Measurements from ENCODE around the gene SMTNL2.
A peak's percentile ranks its signal among the peaks of the same experiment; 100 is the strongest.
"Not testable (repeated sequence)": the region's sequence is repeated elsewhere in the genome, so short reads cannot be mapped to it uniquely, and the experiment has no call there.

SMTNL2 gene

GRCh38 chr17:4560837-4561256 lies 23.5 kb upstream of the SMTNL2 start:
- no peak for DNase-seq

GRCh38 chr17:4562015-4562969 lies 22.0 kb upstream of the SMTNL2 start:
- DNase-seq, result no peak

GRCh38 chr17:4565209-4566141 lies 18.9 kb upstream of the SMTNL2 start:
- peak; percentile 80 for DNase-seq

GRCh38 chr17:4566785-4567184 lies 17.5 kb upstream of the SMTNL2 start:
- DNase-seq, result peak; percentile 60

GRCh38 chr17:4569591-4569990 lies 14.7 kb upstream of the SMTNL2 start:
- no peak for DNase-seq

GRCh38 chr17:4572131-4572530 lies 12.2 kb upstream of the SMTNL2 start:
- DNase-seq, result no peak

- DNase-seq, result no peak
These were observed 11.2 kb upstream of the SMTNL2 start for GRCh38 chr17:4573115-4573514.

GRCh38 chr17:4573669-4574068 lies 10.7 kb upstream of the SMTNL2 start:
- DNase-seq, result peak; percentile 78

- no peak for DNase-seq
These were observed 9.8 kb upstream of the SMTNL2 start for GRCh38 chr17:4574448-4575045.

- DNase-seq, result no peak
These were observed 8.2 kb upstream of the SMTNL2 start for GRCh38 chr17:4576161-4576558.

- DNase-seq, result no peak
These were observed 7.5 kb upstream of the SMTNL2 start for GRCh38 chr17:4576729-4577322.

GRCh38 chr17:4577386-4577993 lies 6.8 kb upstream of the SMTNL2 start:
- DNase-seq, result no peak

- not testable (repeated sequence) for DNase-seq
These were observed 6.0 kb upstream of the SMTNL2 start for GRCh38 chr17:4578349-4578748.

- DNase-seq, result no peak
These were observed 4.7 kb upstream of the SMTNL2 start for GRCh38 chr17:4579678-4580077.

- DNase-seq, result no peak
These were observed 4.0 kb upstream of the SMTNL2 start for GRCh38 chr17:4580291-4580690.

- DNase-seq, result no peak
These were observed 2.2 kb upstream of the SMTNL2 start for GRCh38 chr17:4582101-4582501.

GRCh38 chr17:4582691-4583090 lies 1.6 kb upstream of the SMTNL2 start:
- DNase-seq, result no peak

- DNase-seq, result no peak
These were observed 1.1 kb upstream of the SMTNL2 start for GRCh38 chr17:4583206-4583605.

GRCh38 chr17:4583782-4584100 lies 588 bp upstream of the SMTNL2 start:
- DNase-seq, result no peak

- no peak for DNase-seq
These were observed 748 bp downstream of the SMTNL2 start for GRCh38 chr17:4584917-4585637.

GRCh38 chr17:4585638-4585994 lies 1.3 kb downstream of the SMTNL2 start:
- DNase-seq, result no peak

GRCh38 chr17:4586043-4586442 lies 1.7 kb downstream of the SMTNL2 start:
- no peak for DNase-seq
